Duodenal mucosa (tissue), 2 donors: ENCODE data around the gene GPD2.
"Not testable (repeated sequence)": the region's sequence is repeated elsewhere in the genome, so short reads cannot be mapped to it uniquely, and the experiment has no call there.

Experiments used
- H3K27ac ChIP-seq: one replicate; pipeline ENCODE4 v1.7.0; 2013; ENCODE audit warnings: low read depth, low read length
- H3K27me3 ChIP-seq, 2 donors: one replicate each; pipeline ENCODE4 v1.7.0; 2013; ENCODE audit warnings: low read length in 2 of 2, control low read depth in 1 of 2; ENCODE audit not compliant: insufficient read depth in 2 of 2, control insufficient read depth in 1 of 2
- H3K36me3 ChIP-seq, 2 donors: one replicate each; pipeline ENCODE4 v1.7.0; 2013; ENCODE audit warnings: low read length in 2 of 2, control low read depth in 1 of 2; ENCODE audit not compliant: insufficient read depth in 2 of 2, control insufficient read depth in 1 of 2
- H3K4me1 ChIP-seq, 2 donors: one replicate each; pipeline ENCODE4 v1.7.0; 2013; ENCODE audit warnings: low read length in 2 of 2, control low read depth in 1 of 2; ENCODE audit not compliant: insufficient read depth in 2 of 2, control insufficient read depth in 1 of 2
- H3K4me3 ChIP-seq, 2 donors: one replicate each; pipeline ENCODE4 v1.7.0; 2013; ENCODE audit warnings: low read length in 2 of 2, low read depth in 1 of 2
- H3K9ac ChIP-seq, 2 donors: one replicate each; pipeline ENCODE4 v1.7.0; 2013; ENCODE audit warnings: low read length in 2 of 2, low read depth in 1 of 2
- H3K9me3 ChIP-seq, 2 donors: one replicate each; pipeline ENCODE4 v1.7.0; 2013; ENCODE audit warnings: low read length in 2 of 2, control low read depth in 1 of 2; ENCODE audit not compliant: control insufficient read depth in 1 of 2

GPD2 gene

DNA sequence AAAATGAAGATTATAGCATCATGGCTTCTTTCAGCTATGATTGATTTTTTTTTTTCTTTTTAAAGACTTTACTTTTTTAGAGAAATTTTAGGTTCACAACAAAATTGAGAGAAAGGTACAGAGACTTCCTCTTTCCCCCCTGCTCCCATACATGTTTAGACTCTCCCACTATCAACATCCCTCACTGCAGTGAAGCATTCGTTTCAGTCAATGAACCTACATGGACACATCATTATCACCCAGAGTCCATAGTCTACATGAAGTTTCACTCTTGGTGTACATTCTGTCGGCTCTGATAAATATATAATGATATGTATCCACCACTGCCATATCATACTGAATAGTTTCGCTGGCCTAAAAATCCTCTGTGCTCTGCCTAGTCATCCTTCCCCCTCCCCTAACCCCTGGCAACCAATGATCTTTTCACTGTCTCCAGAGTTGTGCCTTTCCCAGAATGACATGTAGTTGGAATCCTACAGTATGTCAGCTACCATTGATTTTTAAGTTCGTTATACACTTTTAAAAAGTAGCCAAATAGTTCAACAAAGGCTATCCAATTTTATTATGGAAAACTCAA is 86.8 kb downstream of the GPD2 start:
- H3K4me1 ChIP-seq: no peaks in the 10 kb centered on the region
- no peak overlapping the region for H3K9ac ChIP-seq
- no peak overlapping the region for H3K27ac ChIP-seq
- H3K36me3 ChIP-seq: peaks cover 3 to 9% of the 10 kb centered on the region in 2 donors
- H3K9me3 ChIP-seq: peaks cover 0 to 4% of the 10 kb centered on the region in 2 donors
- H3K4me3 ChIP-seq: no peak overlapping the region
- H3K27me3 ChIP-seq: no peaks in the 10 kb centered on the region

DNA sequence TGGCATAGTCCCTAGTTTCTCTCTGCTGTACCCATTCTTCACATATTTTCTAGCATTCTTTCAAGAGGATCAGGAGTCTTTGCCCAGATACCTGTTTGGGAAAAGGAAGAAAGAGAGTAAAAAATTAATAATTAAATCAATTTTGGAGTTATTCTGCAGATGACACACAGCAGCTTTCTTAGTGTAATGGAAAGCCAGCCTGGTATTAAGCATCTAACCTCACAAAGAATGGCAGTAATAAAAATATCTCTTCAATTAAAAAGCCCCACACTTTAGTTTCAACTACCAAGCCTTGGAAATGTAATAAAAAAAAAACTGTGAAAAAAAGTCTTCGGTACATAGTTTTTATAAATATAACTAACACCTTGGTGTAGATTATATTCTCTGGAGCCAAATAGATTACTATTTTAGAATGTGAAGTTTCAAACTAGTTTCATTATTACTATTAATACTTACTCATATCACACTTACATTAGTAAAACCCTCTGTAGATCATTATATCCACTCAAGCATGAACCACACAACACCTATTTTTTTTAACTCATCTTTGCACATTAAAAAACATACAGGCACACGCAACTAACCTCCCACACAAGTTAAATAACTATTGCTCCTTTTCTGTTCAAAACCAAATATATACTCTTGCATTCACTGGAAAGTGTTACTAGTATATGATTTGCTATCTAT is 90.9 kb downstream of the GPD2 start:
- H3K9ac ChIP-seq: no peak overlapping the region
- peaks cover 3 to 7% of the 10 kb centered on the region in 2 donors for H3K36me3 ChIP-seq

DNA sequence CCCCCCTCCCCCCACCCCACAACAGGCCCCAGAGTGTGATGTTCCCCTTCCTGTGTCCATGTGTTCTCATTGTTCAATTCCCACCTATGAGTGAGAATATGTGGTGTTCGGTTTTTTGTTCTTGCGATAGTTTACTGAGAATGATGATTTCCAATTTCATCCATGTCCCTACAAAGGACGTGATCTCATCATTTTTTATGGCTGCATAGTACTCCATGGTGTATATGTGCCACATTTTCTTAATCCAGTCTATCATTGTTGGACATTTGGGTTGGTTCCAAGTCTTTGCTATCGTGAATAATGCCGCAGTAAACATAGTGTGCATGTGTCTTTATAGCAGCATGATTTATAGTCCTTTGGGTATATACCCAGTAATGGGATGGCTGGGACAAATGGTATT is 92.4 kb downstream of the GPD2 start:
- not testable (repeated sequence) for H3K27me3 ChIP-seq, H3K9ac ChIP-seq, H3K4me1 ChIP-seq, H3K36me3 ChIP-seq, H3K4me3 ChIP-seq, H3K9me3 ChIP-seq, H3K27ac ChIP-seq

More for the DNA sequence above, 90.9 kb downstream of the GPD2 start:
- no peak overlapping the region for H3K27ac ChIP-seq
- no peaks in the 10 kb centered on the region for H3K9me3 ChIP-seq
- H3K4me3 ChIP-seq: no peak overlapping the region
- H3K27me3 ChIP-seq: no peaks in the 10 kb centered on the region
- no peaks in the 10 kb centered on the region for H3K4me1 ChIP-seq

DNA sequence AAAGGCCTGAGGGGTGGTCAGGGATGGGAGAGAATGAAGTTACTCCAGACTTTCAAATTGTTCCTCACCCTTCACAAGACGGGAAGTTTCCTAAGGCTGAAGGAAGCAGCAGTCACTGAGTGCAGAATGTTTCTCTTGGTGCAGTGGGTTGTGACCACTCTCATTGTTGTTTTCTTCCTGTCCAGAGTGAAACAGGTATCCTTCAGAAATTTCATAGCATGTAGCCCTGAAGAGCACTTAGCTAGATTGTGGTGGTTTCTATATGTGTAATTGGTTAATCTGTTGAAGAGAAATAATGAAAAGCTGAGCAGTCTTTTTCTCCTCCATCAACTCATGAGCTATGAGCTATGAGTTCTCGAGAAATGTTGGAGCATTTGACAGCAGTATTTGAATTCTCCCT is 96.8 kb downstream of the GPD2 start:
- Histone ChIP-seq H3K36me3 (peaks cover 0 to 3% of the 10 kb centered on the region in 2 donors), H3K4me1 (peaks cover 4 to 6% of the 10 kb centered on the region in 2 donors), H3K27me3 (no peaks in the 10 kb centered on the region), H3K27ac (no peak overlapping the region), H3K9me3 (no peaks in the 10 kb centered on the region), H3K4me3 (no peak overlapping the region), H3K9ac (no peak overlapping the region)

DNA sequence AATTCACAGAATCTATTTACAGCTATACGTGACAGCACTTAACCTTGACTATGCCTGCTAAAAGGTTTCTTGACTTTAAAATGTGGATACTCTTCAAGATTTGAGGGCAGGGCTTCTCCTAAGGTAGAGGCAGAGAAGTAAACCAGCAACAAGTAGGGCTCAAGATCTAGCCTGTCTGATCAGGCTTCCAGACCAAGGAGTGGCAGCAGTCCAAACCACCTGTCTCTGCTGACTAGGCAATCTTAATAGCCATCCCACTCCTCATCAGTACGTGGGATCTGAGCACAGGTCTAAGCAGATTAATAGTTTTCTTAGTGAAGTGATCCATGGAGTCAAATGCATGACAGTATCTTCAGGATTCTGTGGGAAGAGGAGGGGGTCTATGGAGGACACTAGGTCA is 100.4 kb downstream of the GPD2 start:
- H3K4me3 ChIP-seq: no peak overlapping the region
- no peaks in the 10 kb centered on the region for H3K27me3 ChIP-seq
- peaks cover 0 to 1% of the 10 kb centered on the region in 2 donors for H3K36me3 ChIP-seq
- no peaks in the 10 kb centered on the region for H3K9me3 ChIP-seq
- H3K9ac ChIP-seq: no peak overlapping the region
- no peak overlapping the region for H3K27ac ChIP-seq
- peaks cover 4 to 6% of the 10 kb centered on the region in 2 donors for H3K4me1 ChIP-seq

DNA sequence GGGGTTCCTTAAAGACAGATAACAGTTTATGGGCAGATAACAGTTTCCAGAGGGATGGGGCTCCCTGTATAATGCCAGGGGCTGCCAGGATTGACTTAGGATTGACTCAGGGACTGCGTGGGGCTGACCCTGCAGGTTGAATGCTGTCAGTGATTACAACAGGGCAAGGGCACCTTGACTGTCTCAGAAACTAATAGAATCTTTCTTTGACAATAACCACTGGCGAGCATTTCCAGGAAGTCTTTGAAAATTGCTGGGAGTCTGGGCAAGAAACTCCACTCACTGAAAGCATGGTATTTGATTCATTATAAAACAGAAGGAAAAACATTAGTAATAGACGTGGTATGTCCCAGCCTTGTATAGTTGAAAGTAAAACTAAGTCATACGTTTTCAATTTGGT is 101.0 kb downstream of the GPD2 start:
- H3K9ac ChIP-seq: no peak overlapping the region
- H3K27me3 ChIP-seq: no peaks in the 10 kb centered on the region
- no peak overlapping the region for H3K4me3 ChIP-seq
- no peak overlapping the region for H3K27ac ChIP-seq
- no peaks in the 10 kb centered on the region for H3K9me3 ChIP-seq
- peaks cover 6 to 8% of the 10 kb centered on the region in 2 donors for H3K4me1 ChIP-seq
- no peaks in the 10 kb centered on the region for H3K36me3 ChIP-seq

DNA sequence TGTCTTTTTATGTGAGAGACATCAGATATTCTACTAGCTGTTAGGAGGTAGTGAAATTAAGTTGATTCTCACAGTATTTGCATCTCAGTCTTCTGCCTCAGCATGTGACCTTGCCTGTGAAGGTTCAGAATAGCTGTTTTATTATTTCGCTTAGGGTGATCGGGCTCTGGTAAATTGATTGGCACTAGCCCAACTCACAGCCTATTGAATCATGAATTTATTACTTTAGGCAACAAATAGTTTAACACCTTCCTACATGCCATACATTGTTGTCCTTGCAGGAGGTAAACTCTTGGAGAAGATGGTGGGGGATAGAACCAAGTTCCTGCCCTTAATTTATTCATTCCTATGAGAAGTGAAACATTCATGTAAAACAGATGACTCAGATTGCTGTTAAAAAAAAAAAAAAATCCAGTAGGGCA is 101.9 kb downstream of the GPD2 start:
- Histone ChIP-seq H3K4me1 (peaks cover 6 to 10% of the 10 kb centered on the region in 2 donors), H3K36me3 (no peaks in the 10 kb centered on the region), H3K27me3 (no peaks in the 10 kb centered on the region), H3K9ac (no peak overlapping the region), H3K4me3 (no peak overlapping the region), H3K9me3 (no peaks in the 10 kb centered on the region), H3K27ac (no peak overlapping the region)

DNA sequence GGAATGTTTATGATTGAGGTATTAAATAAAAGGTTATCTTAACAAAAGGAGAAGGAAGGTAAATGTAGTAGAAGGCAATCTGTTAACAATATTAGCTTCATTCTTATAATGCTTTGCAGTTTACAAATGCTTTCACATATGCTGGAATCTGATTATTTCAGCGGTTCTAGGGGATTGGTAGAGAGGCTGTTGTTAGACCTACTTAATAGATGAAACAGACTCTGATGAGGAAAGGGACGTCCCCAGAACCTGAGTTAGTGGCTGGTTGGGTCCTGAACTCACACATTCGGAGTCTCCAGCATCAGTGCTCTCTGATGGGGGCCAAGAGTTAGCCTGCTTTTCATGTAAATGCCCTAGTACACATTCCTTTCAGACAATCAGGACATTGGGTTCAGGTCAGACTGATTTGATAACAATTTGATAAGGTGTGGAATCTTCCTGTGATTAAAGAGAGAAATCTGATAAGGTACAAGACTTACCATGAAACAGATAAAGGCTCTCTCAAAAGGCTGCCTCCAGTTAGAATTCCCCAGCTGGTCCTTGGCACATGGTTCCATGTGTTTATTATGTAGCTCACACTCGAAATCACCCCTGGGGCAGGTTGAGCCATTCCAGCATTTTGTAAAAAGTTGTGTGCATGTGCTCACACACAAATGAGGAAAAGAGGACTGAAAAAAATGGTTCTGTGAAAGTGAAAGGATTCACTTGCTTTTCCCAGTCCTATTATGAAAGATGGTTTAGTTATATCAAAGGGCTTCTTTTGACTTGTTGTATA is 103.1 kb downstream of the GPD2 start:
- Histone ChIP-seq H3K4me3 (no peak overlapping the region), H3K27ac (no peak overlapping the region), H3K27me3 (no peaks in the 10 kb centered on the region), H3K9ac (no peak overlapping the region), H3K9me3 (no peaks in the 10 kb centered on the region), H3K36me3 (no peaks in the 10 kb centered on the region), H3K4me1 (peaks cover 6 to 10% of the 10 kb centered on the region in 2 donors)

DNA sequence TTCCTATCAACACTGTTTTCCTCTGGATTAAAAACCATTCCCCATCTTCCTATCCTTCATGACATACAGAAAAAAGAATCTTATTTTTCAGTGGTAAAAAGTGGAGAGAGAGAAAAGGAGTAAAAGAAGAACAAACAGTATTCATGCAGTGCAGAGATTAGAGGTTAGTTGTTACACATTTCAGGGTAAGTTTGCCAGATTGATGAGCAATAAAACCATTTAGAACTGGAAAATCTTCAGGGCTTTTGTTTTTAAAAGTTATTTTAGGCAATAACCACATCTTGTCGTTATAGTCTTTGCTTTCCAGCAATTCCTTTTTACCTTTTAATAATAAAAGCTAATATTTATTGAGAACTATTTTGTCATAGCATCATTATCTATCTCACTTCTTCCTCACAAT is 104.5 kb downstream of the GPD2 start:
- H3K4me3 ChIP-seq: no peak overlapping the region
- H3K4me1 ChIP-seq: peaks cover 6 to 10% of the 10 kb centered on the region in 2 donors
- no peaks in the 10 kb centered on the region for H3K9me3 ChIP-seq
- H3K27ac ChIP-seq: no peak overlapping the region
- H3K36me3 ChIP-seq: no peaks in the 10 kb centered on the region
- no peak overlapping the region for H3K9ac ChIP-seq
- no peaks in the 10 kb centered on the region for H3K27me3 ChIP-seq

DNA sequence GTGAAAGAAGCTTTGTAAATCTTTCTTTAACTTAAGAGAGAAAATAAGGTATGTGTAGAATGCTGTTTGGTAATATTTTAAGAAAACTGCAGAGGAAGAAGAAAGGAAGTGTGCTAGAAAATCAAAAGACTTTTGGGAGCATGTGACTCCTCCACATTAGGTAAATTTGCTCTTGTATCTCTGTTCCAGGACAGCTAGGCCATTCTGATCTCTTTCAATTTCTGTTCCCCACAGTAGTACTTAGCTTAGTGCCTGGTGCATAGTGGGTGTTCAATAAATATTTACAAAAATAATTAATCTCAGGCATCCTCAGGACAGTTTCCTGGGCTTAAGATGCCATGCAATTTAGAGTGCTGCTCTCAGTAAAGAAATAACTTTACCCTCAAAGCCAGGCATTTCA is 105.0 kb downstream of the GPD2 start:
- H3K36me3 ChIP-seq: no peaks in the 10 kb centered on the region
- no peak overlapping the region for H3K4me3 ChIP-seq
- no peaks in the 10 kb centered on the region for H3K9me3 ChIP-seq
- H3K27me3 ChIP-seq: no peaks in the 10 kb centered on the region
- H3K27ac ChIP-seq: no peak overlapping the region
- H3K4me1 ChIP-seq: peaks cover 6 to 10% of the 10 kb centered on the region in 2 donors
- H3K9ac ChIP-seq: no peak overlapping the region
